HG03558 (cell line): ENCODE results near the gene CDNF.
"Not testable (repeated sequence)": the region's sequence is repeated elsewhere in the genome, so short reads cannot be mapped to it uniquely, and the experiment has no call there.

Experiments used
- ATAC-seq: cut with Tn5 transposase; IDR thresholded peaks from one replicate; pipeline ENCODE4 v1.9.1; 2021; ENCODE audit warnings: moderate number of reproducible peaks; ENCODE audit not compliant: unreplicated experiment; ENCODE audit errors: extremely low read depth

The CDNF gene

GRCh38 chr10:14837757-14838581 is at the start of gene CDNF, which contains the start of the genes HSPA14 and MSANTD7:
Gene CDNF (minus strand): TSS chr10:14838037. CDS start chr10:14837946, 91 bp downstream.
Gene HSPA14 (plus strand): TSS chr10:14838306. CDS start chr10:14838403, 97 bp downstream.
Gene MSANTD7 (plus strand): TSS chr10:14838306. CDS start chr10:14842285, 3,979 bp downstream.
- ATAC-seq, result peak; percentile 84

GRCh38 chr10:14884082-14884481 is 46.2 kb upstream of the CDNF start:
- no peak for ATAC-seq

DNA sequence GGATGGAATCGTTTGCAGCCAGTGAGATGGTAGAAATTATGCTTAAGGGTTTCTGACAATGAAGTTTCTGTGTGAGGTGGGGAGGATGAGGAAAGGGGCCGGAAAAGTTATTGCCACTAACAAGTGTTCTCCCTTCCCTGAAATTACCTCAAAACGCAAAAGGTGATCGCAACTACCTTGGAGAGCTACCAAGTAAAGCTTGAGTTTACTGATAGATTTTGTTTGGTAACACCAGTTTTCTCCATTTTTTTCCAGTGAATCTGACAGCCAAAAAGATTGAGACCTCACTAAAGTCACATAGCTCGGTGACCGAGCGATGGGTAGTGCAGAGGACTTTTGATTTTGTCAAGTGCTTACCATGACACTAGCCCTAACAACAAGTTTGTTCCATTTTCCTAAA is 42.4 kb upstream of the CDNF start:
- no peak for ATAC-seq

- ATAC-seq, result no peak
These were observed 42.0 kb upstream of the CDNF start for GRCh38 chr10:14879928-14880193.

DNA sequence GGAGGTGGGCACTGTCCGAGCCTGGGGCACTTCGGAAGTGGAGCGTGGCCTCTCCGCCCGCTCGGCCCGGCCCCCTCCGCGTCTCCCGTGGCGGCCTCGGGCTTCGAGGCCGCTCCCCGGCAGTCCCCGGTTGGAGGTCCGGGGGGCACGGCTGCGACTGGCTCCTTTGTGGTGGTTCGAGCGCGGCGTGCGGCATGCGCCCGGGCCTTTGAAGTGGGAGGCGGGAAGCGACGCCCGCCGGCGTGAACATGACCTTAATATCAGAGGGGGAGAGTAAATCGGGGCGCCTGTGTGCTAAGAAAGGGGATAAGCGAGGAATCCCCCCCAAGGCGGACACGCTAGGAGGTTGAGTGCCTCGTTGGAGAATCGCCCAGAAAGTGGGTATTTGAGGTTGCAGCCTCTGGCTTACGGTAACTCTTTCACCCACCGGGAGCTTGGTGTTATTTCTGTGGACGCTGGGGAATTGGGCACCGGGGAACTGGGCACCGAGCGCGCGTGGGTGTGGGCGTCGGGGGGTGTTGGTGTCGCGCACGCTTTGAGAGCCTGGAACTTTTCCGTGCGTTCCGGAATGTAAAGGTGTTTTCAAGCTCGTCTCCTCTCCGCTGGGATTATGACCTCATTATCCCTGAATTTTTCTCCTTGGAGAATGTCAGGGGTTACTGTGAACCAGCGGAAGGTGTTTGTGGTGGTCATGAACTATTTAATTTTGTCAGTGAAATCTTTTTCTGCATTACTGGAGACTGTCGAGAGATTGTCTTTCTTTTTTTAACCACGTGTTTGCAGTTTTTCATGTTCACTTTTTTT is 41.5 kb upstream of the CDNF start:
- no peak for ATAC-seq

DNA sequence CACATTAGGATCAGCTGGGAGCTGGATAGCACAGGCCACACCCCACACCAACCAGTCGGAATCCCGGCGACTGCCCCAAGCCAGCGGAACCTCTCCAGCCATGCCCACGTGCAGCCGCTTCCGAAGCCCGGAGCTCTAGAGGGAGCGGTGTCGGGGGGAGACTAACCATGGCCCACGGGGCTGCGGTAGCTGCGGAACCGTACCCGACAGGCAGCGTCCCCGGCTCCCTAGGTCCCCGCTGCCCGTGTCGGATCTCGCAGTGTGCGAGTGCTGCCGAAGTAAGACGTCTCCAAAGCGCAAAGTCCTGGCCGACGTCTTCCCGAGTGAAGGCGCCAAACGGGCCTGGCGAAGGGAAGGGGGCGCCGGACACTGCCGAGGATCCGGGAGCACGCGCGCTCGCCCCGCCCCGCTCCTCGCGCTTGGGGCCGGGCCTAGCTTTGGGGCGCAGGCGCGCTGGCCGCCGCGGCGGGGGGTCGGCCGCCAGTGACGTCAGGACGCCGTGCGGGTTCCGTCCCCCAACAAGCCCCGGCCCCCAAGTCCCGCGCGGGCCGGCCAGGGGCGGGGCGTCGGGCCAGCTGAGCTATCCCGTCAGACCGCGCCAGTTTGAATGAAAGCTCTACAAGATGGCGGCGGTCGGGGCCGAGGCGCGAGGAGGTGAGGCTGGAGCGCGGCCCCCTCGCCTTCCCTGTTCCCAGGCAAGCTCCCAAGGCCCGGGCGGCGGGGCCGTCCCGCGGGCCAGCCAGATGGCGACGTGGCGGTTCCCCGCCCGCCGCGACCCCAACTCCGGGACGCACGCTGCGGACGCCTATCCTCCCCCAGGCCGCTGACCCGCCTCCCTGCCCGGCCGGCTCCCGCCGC is 40.7 kb upstream of the CDNF start, which contains the start of gene SUV39H2:
Gene SUV39H2 (plus strand): TSS at position 601 of the 858 bp plus-strand sequence. CDS start 23 bp downstream, at position 624.
- ATAC-seq, result peak; percentile 82

DNA sequence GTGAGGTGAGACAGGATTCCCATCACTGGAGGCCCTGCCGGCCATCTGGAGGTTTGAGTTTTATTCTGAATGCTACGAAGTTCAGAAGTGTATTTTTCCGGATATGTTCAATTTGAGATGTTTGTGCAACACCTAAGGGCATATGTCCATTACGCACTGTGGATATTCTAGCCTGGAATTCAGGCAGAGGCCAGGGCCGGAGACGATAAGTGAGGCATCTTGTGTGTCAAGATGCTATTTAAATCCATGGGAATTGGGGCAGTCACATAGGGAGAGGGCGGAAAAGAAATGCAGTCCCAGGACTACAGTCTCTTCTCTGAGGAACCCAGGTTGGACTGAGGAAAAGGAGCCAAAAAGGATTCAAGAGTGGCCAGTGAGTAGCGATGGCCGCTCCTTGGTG is 38.9 kb upstream of the CDNF start:
- ATAC-seq, result no peak

DNA sequence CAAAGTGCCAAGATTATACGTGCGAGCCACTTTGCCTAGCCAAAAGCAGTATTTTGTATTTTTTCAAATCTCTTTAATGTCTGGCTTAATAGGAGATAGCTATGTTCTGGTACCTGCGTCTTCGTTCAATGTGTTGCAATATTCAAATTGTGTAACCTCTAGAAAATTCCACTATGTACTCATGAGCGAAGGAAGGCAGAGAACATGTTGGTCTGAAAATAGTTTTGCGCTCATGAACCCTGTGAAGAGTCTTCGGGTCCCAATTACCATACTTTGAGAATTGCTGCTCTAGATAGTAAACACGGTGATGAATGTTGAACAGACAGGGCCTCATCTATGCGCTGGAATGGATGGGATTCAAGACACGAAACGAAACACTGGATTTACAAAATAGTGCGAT is 38.1 kb upstream of the CDNF start:
- ATAC-seq, result no peak

DNA sequence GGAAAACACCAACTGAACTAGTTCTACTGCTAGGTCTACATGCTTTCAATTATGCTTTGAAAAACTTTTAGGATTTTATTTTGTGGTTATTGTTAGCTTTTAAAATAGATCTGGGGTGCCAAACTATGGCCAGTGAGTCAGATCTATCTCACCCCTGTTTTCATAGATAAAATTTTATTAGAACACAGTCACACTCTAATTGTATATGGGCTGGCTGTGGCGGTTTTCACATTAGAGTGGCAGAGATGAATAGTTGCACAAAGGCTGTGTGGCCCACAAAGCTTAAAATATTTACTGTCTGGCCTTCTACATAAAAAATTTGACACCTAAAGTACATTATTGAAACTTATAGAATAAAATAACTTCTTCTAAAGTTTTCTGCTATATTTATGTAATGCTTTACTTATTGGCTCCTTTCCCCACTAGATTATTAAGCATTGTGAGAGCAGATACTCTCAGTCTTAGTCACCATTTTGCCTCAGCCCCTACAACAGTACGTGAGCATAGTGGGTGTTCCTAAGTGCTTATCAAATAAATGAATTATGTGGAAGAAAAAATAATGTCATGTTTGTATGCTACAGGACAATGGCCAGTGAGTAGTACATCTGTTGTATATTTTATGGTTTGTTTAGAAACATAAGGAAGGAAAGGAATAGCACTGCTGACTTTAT is 35.4 kb upstream of the CDNF start:
- no peak for ATAC-seq

GRCh38 chr10:14864871-14865270 is 27.0 kb upstream of the CDNF start:
- ATAC-seq, result not testable (repeated sequence)

GRCh38 chr10:14864466-14864865 is 26.6 kb upstream of the CDNF start:
- ATAC-seq, result not testable (repeated sequence)

- no peak for ATAC-seq
These were observed 23.0 kb upstream of the CDNF start for GRCh38 chr10:14860791-14861190.

- no peak for ATAC-seq
These were observed 21.9 kb upstream of the CDNF start for GRCh38 chr10:14859775-14860174.

DNA sequence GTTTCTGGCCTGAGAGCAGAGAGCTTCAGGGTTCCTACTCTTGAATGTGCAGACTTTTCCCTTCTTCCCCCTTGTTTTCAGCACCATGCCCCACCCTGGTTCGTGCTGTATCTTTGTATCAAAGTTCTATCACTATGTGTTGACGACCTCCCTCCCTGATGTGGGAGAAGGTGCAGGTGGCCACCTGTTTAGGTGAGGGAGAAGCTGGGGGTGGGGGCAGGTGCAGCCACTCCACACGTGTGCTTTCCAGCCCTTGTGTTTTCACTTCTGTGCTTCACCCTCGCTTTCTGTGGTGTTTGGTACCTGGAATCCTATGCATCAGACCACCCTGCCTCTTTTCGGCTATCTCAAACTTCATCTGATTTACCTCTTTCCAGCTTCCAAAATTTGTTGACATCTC is 21.2 kb upstream of the CDNF start:
- ATAC-seq, result no peak

- ATAC-seq, result no peak
These were observed 20.6 kb upstream of the CDNF start for GRCh38 chr10:14858338-14858960.

DNA sequence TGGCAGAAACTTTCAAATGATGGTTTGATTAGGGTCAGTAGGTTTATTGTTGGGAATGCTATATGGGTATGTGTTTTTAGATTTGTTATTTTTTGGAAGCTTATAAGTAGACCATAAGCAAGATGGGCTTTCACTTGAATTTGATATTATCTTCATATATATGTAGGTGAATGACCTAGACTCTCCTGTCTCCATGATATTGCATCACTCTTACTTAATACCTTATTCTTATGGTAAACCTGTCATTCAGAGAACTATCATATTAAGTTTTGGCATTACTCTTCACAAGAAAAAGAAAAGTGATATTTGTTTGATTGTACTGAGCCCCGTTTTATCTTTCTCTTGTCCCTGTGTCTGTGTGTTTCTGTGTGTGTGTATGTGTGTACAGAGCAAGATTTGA is 17.6 kb upstream of the CDNF start:
- ATAC-seq, result no peak

DNA sequence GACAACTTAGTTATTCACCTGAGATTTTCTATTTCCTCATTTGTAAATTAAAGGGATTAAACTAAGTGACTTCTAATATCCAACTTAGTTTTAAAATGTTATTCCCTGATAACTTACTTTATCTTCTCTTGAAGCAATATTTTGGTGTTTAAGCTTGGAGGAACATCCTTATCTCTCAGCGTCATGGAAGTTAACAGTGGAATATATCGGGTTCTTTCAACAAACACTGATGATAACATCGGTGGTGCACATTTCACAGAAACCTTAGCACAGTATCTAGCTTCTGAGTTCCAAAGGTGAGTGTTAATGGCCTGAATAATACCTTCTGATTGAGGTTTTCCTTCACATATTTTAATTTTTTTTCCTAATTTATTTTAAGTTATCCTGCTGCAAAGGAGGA is 14.4 kb upstream of the CDNF start:
- no peak for ATAC-seq

- no peak for ATAC-seq
These were observed 7.1 kb upstream of the CDNF start for GRCh38 chr10:14844948-14845347.

DNA sequence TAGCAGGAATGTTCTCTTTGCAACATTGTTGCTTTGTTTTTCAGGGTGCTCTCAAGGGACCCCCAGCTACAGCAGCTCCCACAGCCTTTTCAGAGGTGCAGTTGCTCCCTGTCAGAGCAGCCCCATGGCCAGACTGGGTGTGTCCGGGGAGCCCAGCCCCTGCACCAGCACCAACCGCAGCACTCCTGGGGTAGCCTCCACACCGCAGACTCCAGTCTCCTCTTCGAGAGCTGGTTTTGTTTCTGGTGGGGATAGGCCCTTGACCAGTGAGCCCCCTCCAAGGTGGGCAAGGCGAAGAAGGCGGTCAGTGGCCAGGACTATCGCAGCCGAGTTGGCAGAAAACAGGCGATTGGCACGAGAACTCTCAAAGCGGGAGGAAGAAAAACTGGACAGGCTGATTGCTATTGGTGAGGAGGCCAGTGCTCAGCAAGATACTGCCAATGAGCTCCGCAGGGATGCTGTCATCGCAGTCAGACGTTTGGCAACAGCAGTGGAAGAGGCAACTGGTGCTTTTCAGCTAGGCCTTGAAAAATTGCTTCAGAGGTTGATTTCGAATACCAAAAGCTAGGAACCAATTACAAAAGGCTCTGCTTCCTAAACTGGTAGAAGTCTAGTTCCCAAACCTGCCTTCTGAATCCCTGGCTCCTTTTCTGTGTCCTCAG is 5.6 kb upstream of the CDNF start:
- no peak for ATAC-seq
